ENCODE results near the gene ZC3H6. TPM values are rescaled to one million over a fixed set of nuclear protein-coding genes. Genes with fewer than 3 reads are reported as not detected.

Gene ZC3H6
- total and polyA plus RNA-seq, 2 of the 13 experiments (the other 11 are each of a cell fraction or from before 2014, with no cell fraction given), result 0.71 to 0.93 TPM

DNA sequence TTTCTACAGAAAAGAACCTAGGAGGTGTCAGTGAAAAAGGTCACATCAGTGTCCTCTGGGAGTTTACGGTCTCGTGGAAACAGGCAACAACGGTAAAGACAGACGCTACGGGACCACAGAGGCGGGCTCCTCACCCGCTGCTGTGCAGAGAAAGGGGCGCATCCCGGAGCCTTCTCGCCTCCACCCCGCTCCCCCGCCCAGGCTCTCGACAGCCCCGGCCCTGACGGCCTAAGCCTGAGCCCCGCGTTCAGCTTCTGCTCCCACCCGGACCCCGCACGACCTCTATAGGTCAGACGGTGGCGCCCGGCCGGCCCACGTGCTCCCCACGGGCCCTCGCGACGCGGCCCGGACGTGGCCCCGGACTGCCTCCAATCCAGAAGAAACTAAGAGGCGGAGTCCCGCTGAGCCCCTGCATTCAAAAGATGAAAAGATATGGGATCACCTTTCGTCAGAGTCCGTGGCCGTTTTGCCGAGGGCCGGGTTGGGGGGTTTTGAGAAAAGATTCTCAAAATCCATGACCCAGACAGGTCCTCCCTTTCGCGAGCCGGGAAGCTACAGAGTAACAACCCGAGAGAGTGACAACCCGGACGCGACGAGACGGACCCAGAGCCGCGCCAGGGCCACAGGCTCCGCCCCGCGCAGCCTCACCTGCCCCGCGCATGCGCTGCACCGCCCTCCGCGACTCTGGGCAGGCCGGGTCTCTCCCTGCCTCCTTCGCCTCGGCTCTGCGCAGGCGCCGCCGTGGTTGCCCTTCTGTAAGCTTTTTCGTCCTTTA lies 20.7 kb upstream of the ZC3H6 start, which contains the start of gene ZC3H8 (continued):
- TF ChIP-seq HDAC1 (CRISPR knock-in tag; IDR thresholded peaks at IDR 0.05) (peak; percentile 91), ELF4 (CRISPR knock-in tag; IDR thresholded peaks at IDR 0.05; ENCODE audit: borderline replicate concordance) (no peak), RBAK (CRISPR knock-in tag; IDR thresholded peaks at IDR 0.05) (no peak), ZNF562 (CRISPR knock-in tag; IDR thresholded peaks at IDR 0.05; ENCODE audit: borderline replicate concordance) (no peak), ZNF615 (CRISPR knock-in tag; IDR thresholded peaks at IDR 0.05; ENCODE audit: borderline replicate concordance) (no peak), ZNF451 (CRISPR knock-in tag; IDR thresholded peaks at IDR 0.05) (peak; percentile 42; the same call in 1 of the 2 replicates), ZFP36L1 (CRISPR knock-in tag; IDR thresholded peaks at IDR 0.05) (0 out of 2 replicates have a peak, but pooled peaks have one; percentile 31), ZNF292 (CRISPR knock-in tag; IDR thresholded peaks at IDR 0.05; ENCODE audit: borderline replicate concordance, low read depth) (0 out of 2 replicates have a peak, but pooled peaks have one; percentile 41), MAFF (IDR thresholded peaks at IDR 0.05; ENCODE audit: low read depth, low read length) (no peak), KLF9 (CRISPR knock-in tag; IDR thresholded peaks at IDR 0.05; ENCODE audit: low read depth) (no peak; the same call in 1 of the 2 replicates), CHCHD3 (CRISPR knock-in tag; IDR thresholded peaks at IDR 0.05) (peak; percentile 71; the same call in 1 of the 2 replicates), STAT5B (CRISPR knock-in tag; IDR thresholded peaks at IDR 0.05) (no peak), ZNF619 (CRISPR knock-in tag; IDR thresholded peaks at IDR 0.05) (peak; percentile 88), DNMT1 (CRISPR knock-in tag; IDR thresholded peaks at IDR 0.05) (no peak), HNRNPLL (IDR thresholded peaks at IDR 0.05; ENCODE audit: low read depth, low read length, poor library complexity, severe bottlenecking) (peak; percentile 60)
- TF ChIP-seq, protein P1, sequence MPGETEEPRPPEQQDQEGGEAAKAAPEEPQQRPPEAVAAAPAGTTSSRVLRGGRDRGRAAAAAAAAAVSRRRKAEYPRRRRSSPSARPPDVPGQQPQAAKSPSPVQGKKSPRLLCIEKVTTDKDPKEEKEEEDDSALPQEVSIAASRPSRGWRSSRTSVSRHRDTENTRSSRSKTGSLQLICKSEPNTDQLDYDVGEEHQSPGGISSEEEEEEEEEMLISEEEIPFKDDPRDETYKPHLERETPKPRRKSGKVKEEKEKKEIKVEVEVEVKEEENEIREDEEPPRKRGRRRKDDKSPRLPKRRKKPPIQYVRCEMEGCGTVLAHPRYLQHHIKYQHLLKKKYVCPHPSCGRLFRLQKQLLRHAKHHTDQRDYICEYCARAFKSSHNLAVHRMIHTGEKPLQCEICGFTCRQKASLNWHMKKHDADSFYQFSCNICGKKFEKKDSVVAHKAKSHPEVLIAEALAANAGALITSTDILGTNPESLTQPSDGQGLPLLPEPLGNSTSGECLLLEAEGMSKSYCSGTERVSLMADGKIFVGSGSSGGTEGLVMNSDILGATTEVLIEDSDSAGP (CRISPR knock-in tag; IDR thresholded peaks at IDR 0.05; ENCODE audit: borderline replicate concordance), result peak; percentile 92
- TF ChIP-seq, protein P2, sequence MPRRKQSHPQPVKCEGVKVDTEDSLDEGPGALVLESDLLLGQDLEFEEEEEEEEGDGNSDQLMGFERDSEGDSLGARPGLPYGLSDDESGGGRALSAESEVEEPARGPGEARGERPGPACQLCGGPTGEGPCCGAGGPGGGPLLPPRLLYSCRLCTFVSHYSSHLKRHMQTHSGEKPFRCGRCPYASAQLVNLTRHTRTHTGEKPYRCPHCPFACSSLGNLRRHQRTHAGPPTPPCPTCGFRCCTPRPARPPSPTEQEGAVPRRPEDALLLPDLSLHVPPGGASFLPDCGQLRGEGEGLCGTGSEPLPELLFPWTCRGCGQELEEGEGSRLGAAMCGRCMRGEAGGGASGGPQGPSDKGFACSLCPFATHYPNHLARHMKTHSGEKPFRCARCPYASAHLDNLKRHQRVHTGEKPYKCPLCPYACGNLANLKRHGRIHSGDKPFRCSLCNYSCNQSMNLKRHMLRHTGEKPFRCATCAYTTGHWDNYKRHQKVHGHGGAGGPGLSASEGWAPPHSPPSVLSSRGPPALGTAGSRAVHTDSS (CRISPR knock-in tag; conservative IDR thresholded peaks at IDR 0.05), result no peak
- TF ChIP-seq, protein P3, sequence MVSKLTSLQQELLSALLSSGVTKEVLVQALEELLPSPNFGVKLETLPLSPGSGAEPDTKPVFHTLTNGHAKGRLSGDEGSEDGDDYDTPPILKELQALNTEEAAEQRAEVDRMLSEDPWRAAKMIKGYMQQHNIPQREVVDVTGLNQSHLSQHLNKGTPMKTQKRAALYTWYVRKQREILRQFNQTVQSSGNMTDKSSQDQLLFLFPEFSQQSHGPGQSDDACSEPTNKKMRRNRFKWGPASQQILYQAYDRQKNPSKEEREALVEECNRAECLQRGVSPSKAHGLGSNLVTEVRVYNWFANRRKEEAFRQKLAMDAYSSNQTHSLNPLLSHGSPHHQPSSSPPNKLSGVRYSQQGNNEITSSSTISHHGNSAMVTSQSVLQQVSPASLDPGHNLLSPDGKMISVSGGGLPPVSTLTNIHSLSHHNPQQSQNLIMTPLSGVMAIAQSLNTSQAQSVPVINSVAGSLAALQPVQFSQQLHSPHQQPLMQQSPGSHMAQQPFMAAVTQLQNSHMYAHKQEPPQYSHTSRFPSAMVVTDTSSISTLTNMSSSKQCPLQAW (CRISPR knock-in tag; IDR thresholded peaks at IDR 0.05), result peak; percentile 85
- TF ChIP-seq, protein P4, sequence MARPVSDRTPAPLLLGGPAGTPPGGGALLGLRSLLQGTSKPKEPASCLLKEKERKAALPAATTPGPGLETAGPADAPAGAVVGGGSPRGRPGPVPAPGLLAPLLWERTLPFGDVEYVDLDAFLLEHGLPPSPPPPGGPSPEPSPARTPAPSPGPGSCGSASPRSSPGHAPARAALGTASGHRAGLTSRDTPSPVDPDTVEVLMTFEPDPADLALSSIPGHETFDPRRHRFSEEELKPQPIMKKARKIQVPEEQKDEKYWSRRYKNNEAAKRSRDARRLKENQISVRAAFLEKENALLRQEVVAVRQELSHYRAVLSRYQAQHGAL (CRISPR knock-in tag; IDR thresholded peaks at IDR 0.05; ENCODE audit: not compliant biosample characterization), result peak; percentile 85
- TF ChIP-seq, protein P5, sequence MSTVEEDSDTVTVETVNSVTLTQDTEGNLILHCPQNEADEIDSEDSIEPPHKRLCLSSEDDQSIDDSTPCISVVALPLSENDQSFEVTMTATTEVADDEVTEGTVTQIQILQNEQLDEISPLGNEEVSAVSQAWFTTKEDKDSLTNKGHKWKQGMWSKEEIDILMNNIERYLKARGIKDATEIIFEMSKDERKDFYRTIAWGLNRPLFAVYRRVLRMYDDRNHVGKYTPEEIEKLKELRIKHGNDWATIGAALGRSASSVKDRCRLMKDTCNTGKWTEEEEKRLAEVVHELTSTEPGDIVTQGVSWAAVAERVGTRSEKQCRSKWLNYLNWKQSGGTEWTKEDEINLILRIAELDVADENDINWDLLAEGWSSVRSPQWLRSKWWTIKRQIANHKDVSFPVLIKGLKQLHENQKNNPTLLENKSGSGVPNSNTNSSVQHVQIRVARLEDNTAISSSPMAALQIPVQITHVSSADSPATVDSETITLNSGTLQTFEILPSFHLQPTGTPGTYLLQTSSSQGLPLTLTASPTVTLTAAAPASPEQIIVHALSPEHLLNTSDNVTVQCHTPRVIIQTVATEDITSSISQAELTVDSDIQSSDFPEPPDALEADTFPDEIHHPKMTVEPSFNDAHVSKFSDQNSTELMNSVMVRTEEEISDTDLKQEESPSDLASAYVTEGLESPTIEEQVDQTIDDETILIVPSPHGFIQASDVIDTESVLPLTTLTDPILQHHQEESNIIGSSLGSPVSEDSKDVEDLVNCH (CRISPR knock-in tag; IDR thresholded peaks at IDR 0.05), result peak; percentile 88; the same call in 1 of the 2 replicates
